Esophagus muscularis mucosa (tissue), 3 donors: ENCODE data around the gene KIF26B.

Experiments used
- CTCF ChIP-seq, 3 experiments: fragments of 200-600 bp in 2 of 3; fragments of 450-650 bp in 1 of 3; sonication (generic) in 2 of 3; IDR thresholded peaks; one replicate each; pipeline ENCODE4 v1.5.1; 2017 to 2019; ENCODE audit warnings: antibody characterized with exemption in 3 of 3, mild to moderate bottlenecking in 2 of 3, moderate library complexity in 1 of 3
- POLR2A ChIP-seq: fragments of 450-650 bp; IDR thresholded peaks from one replicate; pipeline ENCODE4 v1.6.1; 2017; ENCODE audit warnings: antibody characterized with exemption, moderate library complexity, mild to moderate bottlenecking, low read depth
- POLR2AphosphoS5 ChIP-seq, 2 donors: sonication (generic); formaldehyde crosslinking; IDR thresholded peaks; one replicate each; pipeline ENCODE4 v1.6.1; 2017; ENCODE audit warnings: antibody characterized with exemption in 2 of 2

- TF ChIP-seq CTCF (IDR thresholded peaks at IDR 0.05) (no peak), POLR2AphosphoS5 (IDR thresholded peaks at IDR 0.05) (no peak), POLR2A (no peak)
Observed at GRCh38 chr1:245375789-245376460, 221.1 kb downstream of the KIF26B start.
